HepG2 (cell line): ENCODE data around the gene PLA2G2A. TPM values are rescaled to one million over a fixed set of nuclear protein-coding genes. Genes with fewer than 3 reads are reported as not detected.

Experiments
- ATAC-seq: fragments of 200-7000 bp; cut with Tn5 transposase; 3 replicates; pipeline ENCODE4 v1.9.1; 2020; ENCODE audit warnings: mild to moderate bottlenecking, moderate library complexity
- BruUV-seq: library from RNA; stranded (reverse); fragments of 400-500 nt; replicated peaks from 2 replicates; lab custom pipeline; 2021; lab: Mats Ljungman, UMichigan
- CTCF ChIA-PET: fragments of 300-600 bp; formaldehyde crosslinking; extraction: SDS; loops from one replicate; lab custom pipeline; 2021; ENCODE audit warnings: low total read pairs, inconsistent platforms, low intra/inter-chr PET ratio; lab: Yijun Ruan, JAX
- POLR2A ChIA-PET: fragments of 350-600 bp; sonication (Branson Sonifier 250); formaldehyde crosslinking; loops from one replicate; lab custom pipeline; 2020; ENCODE audit warnings: antibody characterized with exemption, inconsistent platforms; lab: Yijun Ruan, JAX
- DNase-seq: peaks from one replicate; pipeline ENCODE4 v3.0.0-alpha.2; 2015; ENCODE audit warnings: low spot score
- FAIRE-seq: peaks from 3 replicates; lab custom pipeline; 2011; peaks lifted over from hg19 to GRCh38; lab: Jason Lieb, UNC
- H2AFZ ChIP-seq: one replicate; pipeline ENCODE4 v1.6.1; 2011; ENCODE audit warnings: low read length, inconsistent platforms
- H3K27ac ChIP-seq: fragments of 300-600 bp; 3 replicates; pipeline ENCODE4 v1.8.0; 2011; ENCODE audit warnings: mixed run types, mild to moderate bottlenecking, mixed read lengths, low read length, inconsistent platforms; ENCODE audit not compliant: insufficient read depth; ENCODE audit errors: extremely low read length
- H3K27me3 ChIP-seq, 2 experiments: fragments of 200-600 bp in 1 of 2; 2 replicates in 1 of 2; 3 replicates in 1 of 2; pipeline versions ENCODE4 v1.6.0 to v1.8.0; 2011; ENCODE audit warnings: low read length in 2 of 2, mild to moderate bottlenecking in 2 of 2, moderate library complexity in 2 of 2, inconsistent platforms in 1 of 2; ENCODE audit not compliant: insufficient read depth in 2 of 2, control insufficient read depth in 1 of 2
- H3K36me3 ChIP-seq, 2 experiments: fragments of 200-600 bp in 1 of 2; replicated peaks in 1 of 2; 2 replicates in 1 of 2; 3 replicates in 1 of 2; pipeline versions ENCODE4 v1.5.1 to v1.8.0; 2011; ENCODE audit warnings: low read length in 2 of 2, inconsistent platforms in 1 of 2; ENCODE audit not compliant: insufficient read depth in 2 of 2, control insufficient read depth in 1 of 2
- H3K4me1 ChIP-seq: 2 replicates; pipeline ENCODE4 v1.5.1; 2012; ENCODE audit warnings: low read length, inconsistent platforms; ENCODE audit not compliant: insufficient read depth
- H3K4me2 ChIP-seq: 2 replicates; pipeline ENCODE4 v1.6.0; 2011; ENCODE audit warnings: low read depth, low read length, inconsistent platforms
- H3K4me3 ChIP-seq, 3 experiments: fragments of 200-600 bp in 1 of 3; sonication (generic), shearing (Covaris generic) in 1 of 3; replicated peaks in 1 of 3; 2 replicates each; pipeline ENCODE4 v1.5.1; 2011 to 2016; ENCODE audit warnings: low read length in 3 of 3, inconsistent platforms in 2 of 3, low read depth in 2 of 3, mild to moderate bottlenecking in 2 of 3, control low read depth in 1 of 3, mixed read lengths in 1 of 3; ENCODE audit not compliant: insufficient read depth in 1 of 3
- H3K79me2 ChIP-seq: one replicate; pipeline ENCODE4 v1.6.1; 2011; ENCODE audit warnings: low read length, inconsistent platforms; ENCODE audit not compliant: insufficient read depth
- H3K9ac ChIP-seq: 2 replicates; pipeline ENCODE4 v1.6.0; 2011; ENCODE audit warnings: mild to moderate bottlenecking, low read depth, low read length, inconsistent platforms; ENCODE audit not compliant: insufficient read depth
- H3K9me3 ChIP-seq: 2 replicates; pipeline ENCODE4 v1.5.1; 2012; ENCODE audit warnings: mild to moderate bottlenecking, low read length
- H4K20me1 ChIP-seq: 2 replicates; pipeline ENCODE4 v1.6.0; 2011; ENCODE audit warnings: inconsistent platforms, mild to moderate bottlenecking, low read length, moderate library complexity; ENCODE audit not compliant: insufficient read depth
- FOXP1 ChIP-seq, 2 experiments: fragments of 450-650 bp in 1 of 2; IDR thresholded peaks; 2 replicates each; pipeline ENCODE4 v1.6.1; 2017 to 2018; ENCODE audit warnings: antibody characterized with exemption in 1 of 2
- GABPB1 ChIP-seq: IDR thresholded peaks from 2 replicates; pipeline ENCODE4 v1.6.1; 2016; ENCODE audit warnings: mild to moderate bottlenecking, missing genetic modification reagents, moderate library complexity, missing compliant biosample characterization
- HNF4G ChIP-seq, 2 experiments: sonication (generic) in 1 of 2; formaldehyde crosslinking in 1 of 2; IDR thresholded peaks; 2 replicates each; pipeline versions ENCODE4 v1.4.0 to v1.6.1; 2011 to 2020; ENCODE audit warnings: borderline replicate concordance in 2 of 2, low read depth in 2 of 2, mild to moderate bottlenecking in 2 of 2, low read length in 1 of 2, missing genetic modification reagents in 1 of 2, moderate library complexity in 1 of 2
- SATB2 ChIP-seq: sonication (generic); formaldehyde crosslinking; IDR thresholded peaks from 2 replicates; pipeline ENCODE4 v1.5.0; 2020; ENCODE audit warnings: missing genetic modification reagents
- ZBTB40 ChIP-seq, 2 experiments: fragments of 450-650 bp in 1 of 2; sonication (generic) in 1 of 2; formaldehyde crosslinking in 1 of 2; IDR thresholded peaks; 2 replicates each; pipeline versions ENCODE4 v1.6.1 to v1.8.0; 2016 to 2022; ENCODE audit warnings: antibody characterized with exemption in 1 of 2, mild to moderate bottlenecking in 1 of 2, missing genetic modification reagents in 1 of 2
- ZNF749 ChIP-seq: sonication (generic); formaldehyde crosslinking; IDR thresholded peaks from 2 replicates; pipeline ENCODE4 v1.8.0; 2022; ENCODE audit warnings: mild to moderate bottlenecking, missing genetic modification reagents, moderate library complexity, borderline replicate concordance
- ZNF784 ChIP-seq: sonication (generic); formaldehyde crosslinking; IDR thresholded peaks from 2 replicates; pipeline ENCODE4 v1.5.1; 2020; ENCODE audit warnings: missing genetic modification reagents, mild to moderate bottlenecking, borderline replicate concordance
- ZNF878 ChIP-seq: sonication (generic); formaldehyde crosslinking; IDR thresholded peaks from 2 replicates; pipeline ENCODE4 v1.8.1; 2023; ENCODE audit warnings: mild to moderate bottlenecking, missing genetic modification reagents, moderate library complexity
- WGBS: methylation state at CpG from one replicate; pipeline ENCODE4 v1.1.6; 2017; ENCODE audit warnings: low lambda C conversion rate; 5-methylcytosine and 5-hydroxymethylcytosine counted together
- in situ Hi-C: cut with HindIII; loops from 2 replicates; pipeline ENCODE4 v1.10.0; 2017; ENCODE audit warnings: low pct_unique_long_range_greater_than_20kb; ENCODE audit not compliant: extremely low pct_ligation_motif_present
- intact Hi-C: fragments of 100-400 bp; cut with micrococcal nuclease; formaldehyde crosslinking; loops from one replicate; pipeline ENCODE4 v1.10.0; 2022; ENCODE audit not compliant: unreplicated experiment
- polyA plus RNA-seq, 8 experiments: library from polyadenylated mRNA; depleted of rRNA in 3 of 8; stranded (reverse) in 7 of 8; unstranded in 1 of 8; fragments of >200 nt; fragmentation: Illumina TruSeq in 4 of 8; extraction: Trizol in 4 of 8; gene quantifications; 2 replicates each; pipeline versions ENCODE4 v1.2.1 to v1.2.3, GENCODE V29; 2011 to 2016; ENCODE audit warnings: low read depth in 4 of 8, missing spikeins in 1 of 8, mixed read lengths in 1 of 8; ENCODE audit not compliant: insufficient read depth in 1 of 8
- total RNA-seq, 5 experiments: library from RNA; depleted of rRNA; stranded (reverse); fragments of >200 nt; fragmentation: Illumina TruSeq; extraction: Trizol; gene quantifications; 2 replicates each; pipeline ENCODE4 v1.2.3, GENCODE V29; 2016; ENCODE audit warnings: low read depth in 1 of 5

The PLA2G2A gene
- total and polyA plus RNA-seq, 2 of the 13 experiments (the other 11 are each of a cell fraction or from before 2014, with no cell fraction given) = 0.35 to 30.3 TPM

GRCh38 chr1:19955534-19956170, 23.8 kb downstream of the PLA2G2A start:
- ATAC-seq (no peak), DNase-seq (no peak), FAIRE-seq (no peak)
- H2AFZ ChIP-seq = no peak overlapping the region
- H3K9me3 ChIP-seq = peaks cover 24% of the 10 kb centered on the region
- H4K20me1 ChIP-seq = no peaks in the 10 kb centered on the region
- ChIA-PET CTCF (no interaction called here), POLR2A (no interaction called here)
- BruUV-seq = no TSS peak
- H3K4me1 ChIP-seq = peaks cover 22% of the 10 kb centered on the region
- H3K27ac ChIP-seq = no peak overlapping the region
- 86% methylated on average over 11 of the region's 11 CpGs for WGBS
- in situ Hi-C loops = no loop called here
- no peaks in the 10 kb centered on the region for H3K79me2 ChIP-seq
- intact Hi-C loops = no loop called here
- no peak for TF ChIP-seq HNF4G (IDR thresholded peaks at IDR 0.05; ENCODE audit: borderline replicate concordance, low read depth, low read length)
- TF ChIP-seq HNF4G (CRISPR knock-in tag; IDR thresholded peaks at IDR 0.05; ENCODE audit: borderline replicate concordance, low read depth) = no peak
- TF ChIP-seq ZNF878 = no peak
- TF ChIP-seq GABPB1 (CRISPR knock-in tag) = no peak
- no peak for TF ChIP-seq SATB2
- no peak for TF ChIP-seq ZNF749 (CRISPR knock-in tag)
- no peak for TF ChIP-seq ZBTB40 (IDR thresholded peaks at IDR 0.05)
- TF ChIP-seq ZBTB40 (CRISPR knock-in tag; IDR thresholded peaks at IDR 0.05) = 0 out of 2 replicates have a peak, but pooled peaks have one; percentile 37
- TF ChIP-seq ZNF784 (CRISPR knock-in tag) = no peak
- TF ChIP-seq FOXP1 (IDR thresholded peaks at IDR 0.05) = no peak
- TF ChIP-seq FOXP1 (CRISPR knock-in tag; IDR thresholded peaks at IDR 0.05) = no peak
- no peak overlapping the region for H3K4me2 ChIP-seq
- H3K9ac ChIP-seq = no peak overlapping the region
- H3K36me3 ChIP-seq = no peaks in the 10 kb centered on the region
- H3K4me3 ChIP-seq = no peak overlapping the region
- H3K27me3 ChIP-seq = no peaks in the 10 kb centered on the region
